Measurements from ENCODE around the gene AKR7A3.
"Not testable (repeated sequence)": the region's sequence is repeated elsewhere in the genome, so short reads cannot be mapped to it uniquely, and the experiment has no call there.

AKR7A3 gene

GRCh38 chr1:19317126-19317910 lies 28.7 kb upstream of the AKR7A3 start:
- no peak for DNase-seq

GRCh38 chr1:19315378-19316198 lies 27.0 kb upstream of the AKR7A3 start:
- DNase-seq: peak; percentile 80

- DNase-seq: no peak
These were observed 25.7 kb upstream of the AKR7A3 start for GRCh38 chr1:19313961-19314882.

GRCh38 chr1:19313636-19313959 lies 25.0 kb upstream of the AKR7A3 start:
- DNase-seq: no peak

- DNase-seq: peak; percentile 23
These were observed 24.4 kb upstream of the AKR7A3 start for GRCh38 chr1:19312782-19313635.

GRCh38 chr1:19311931-19312781 lies 23.6 kb upstream of the AKR7A3 start, which contains the start of the genes AKR7A2 and SLC66A1:
Gene AKR7A2 (minus strand): TSS chr1:19312144. CDS start chr1:19312124, 20 bp downstream.
Gene SLC66A1 (plus strand): TSS chr1:19312326. CDS start chr1:19317678, 5,352 bp downstream.
- peak; percentile 62 for DNase-seq

GRCh38 chr1:19311503-19311930 lies 22.9 kb upstream of the AKR7A3 start:
- no peak for DNase-seq

- no peak for DNase-seq
These were observed 22.3 kb upstream of the AKR7A3 start for GRCh38 chr1:19310720-19311502.

GRCh38 chr1:19310061-19310460 lies 21.5 kb upstream of the AKR7A3 start:
- no peak for DNase-seq

- DNase-seq: no peak
These were observed 20.7 kb upstream of the AKR7A3 start for GRCh38 chr1:19309123-19309813.

- DNase-seq: no peak
These were observed 19.9 kb upstream of the AKR7A3 start for GRCh38 chr1:19308509-19308907.

GRCh38 chr1:19307794-19308508 lies 19.4 kb upstream of the AKR7A3 start:
- no peak for DNase-seq

- DNase-seq: no peak
These were observed 18.4 kb upstream of the AKR7A3 start for GRCh38 chr1:19306941-19307340.

GRCh38 chr1:19305880-19306279 lies 17.3 kb upstream of the AKR7A3 start:
- DNase-seq: no peak

- not testable (repeated sequence) for DNase-seq
These were observed 15.5 kb upstream of the AKR7A3 start for GRCh38 chr1:19304081-19304480.

GRCh38 chr1:19300211-19300610 lies 11.6 kb upstream of the AKR7A3 start:
- no peak for DNase-seq

GRCh38 chr1:19294638-19295037 lies 6.1 kb upstream of the AKR7A3 start:
- DNase-seq: no peak

GRCh38 chr1:19289244-19289643 lies 674 bp upstream of the AKR7A3 start:
- no peak for DNase-seq
